Right cardiac atrium (tissue), 5 donors: Measurements from ENCODE around the gene SCFD2. TPM values are rescaled to one million over a fixed set of nuclear protein-coding genes. Genes with fewer than 3 reads are reported as not detected.
"Not testable (repeated sequence)": the region's sequence is repeated elsewhere in the genome, so short reads cannot be mapped to it uniquely, and the experiment has no call there.

ENCODE experiments used
- ATAC-seq, 2 donors: fragments of 200-7000 bp; cut with Tn5 transposase; one replicate each; pipeline versions ENCODE4 v1.8.0 to v1.9.1; 2020; ENCODE audit warnings: moderate library complexity in 2 of 2, mild to moderate bottlenecking in 1 of 2
- DNase-seq, 3 donors: peaks; one replicate each; pipeline ENCODE4 v3.0.0-alpha.2; 2020
- H3K27ac ChIP-seq: one replicate; pipeline ENCODE4 v1.5.1; 2013; ENCODE audit warnings: mild to moderate bottlenecking, low read length, control low read depth, moderate library complexity
- H3K27me3 ChIP-seq: one replicate; pipeline ENCODE4 v1.6.1; 2013; ENCODE audit not compliant: control insufficient read depth, insufficient read depth
- H3K4me1 ChIP-seq: one replicate; pipeline ENCODE4 v1.6.1; 2013; ENCODE audit warnings: low read length; ENCODE audit not compliant: control insufficient read depth, insufficient read depth
- H3K4me3 ChIP-seq: one replicate; pipeline ENCODE4 v1.5.1; 2013; ENCODE audit warnings: low read length, control low read depth
- H3K9me3 ChIP-seq: one replicate; pipeline ENCODE4 v1.6.1; 2013; ENCODE audit warnings: low read length; ENCODE audit not compliant: control insufficient read depth
- WGBS: extraction: QIAGEN DNeasy Blood & Tissue Kit; methylation state at CpG from one replicate; pipeline ENCODE4 v1.1.7; 2013; 5-methylcytosine and 5-hydroxymethylcytosine counted together
- intact Hi-C, 4 donors: fragments of 100-400 bp; cut with DNase I; formaldehyde crosslinking; loops; one replicate each; pipeline versions ENCODE4 v1.11.0 to v1.14.0; 2022 to 2023
- polyA plus RNA-seq: library from polyadenylated mRNA; stranded (reverse); fragments of 200-250 nt; gene quantifications from one replicate; pipeline ENCODE4 v1.2.3, GENCODE V29; 2013
- total RNA-seq, 4 donors: library from RNA; stranded (reverse); fragmentation: NEBNext Ultra II Directional; extraction: Animal tissue kit (Norgen Biotek cat#: 25700); gene quantifications; one replicate each; pipeline ENCODE4 v1.2.1, GENCODE V29; 2021
- donor health status: healthy with polysubstance abuse.
- donor health status: DM: no; HTN: yes; CAD: no.
- donor health status: DM: no; HTN: no; CAD: no.
- donor health status: DM: no; HTN: yes; CAD: no; lungs with severe emphysema.
- donor health status: DM: yes; HTN: yes; CAD: no.

Gene SCFD2
- total and polyA plus RNA-seq, 5 donors = 4.5 to 11.1 (median 10.1) TPM

- no peaks in the 10 kb centered on the region for H3K9me3 ChIP-seq
- H3K27me3 ChIP-seq = no peaks in the 10 kb centered on the region
- peak overlapping the region; percentile 69 for H3K4me3 ChIP-seq
- no peak overlapping the region for H3K27ac ChIP-seq
- no peaks in the 10 kb centered on the region for H3K4me1 ChIP-seq
- DNase-seq (no peak), ATAC-seq (no peak)
- intact Hi-C loops = no loop called here
- WGBS = 14% methylated on average over 8 of the region's 8 CpGs
These were observed 448 bp upstream of the SCFD2 start for GRCh38 chr4:53366301-53366716.

- intact Hi-C loops = no loop called here
- ATAC-seq = peak; percentile 9 to 24
- Histone ChIP-seq H3K4me1 (peaks cover 1% of the 10 kb centered on the region), H3K27me3 (no peaks in the 10 kb centered on the region), H3K27ac (no peak overlapping the region), H3K4me3 (peak overlapping the region; percentile 69), H3K9me3 (no peaks in the 10 kb centered on the region)
- no peak for DNase-seq
- under 1% methylated on average over 8 of the region's 8 CpGs for WGBS
These were observed 758 bp downstream of the SCFD2 start for GRCh38 chr4:53365121-53365485.

- ATAC-seq (no peak), DNase-seq (no peak)
- intact Hi-C loops = no loop called here
- no peaks in the 10 kb centered on the region for H3K9me3 ChIP-seq
- H3K27ac ChIP-seq = no peak overlapping the region
- 43% methylated on average over 3 of the region's 3 CpGs for WGBS
- peaks cover 1% of the 10 kb centered on the region for H3K4me1 ChIP-seq
- peak overlapping the region; percentile 69 for H3K4me3 ChIP-seq
- H3K27me3 ChIP-seq = no peaks in the 10 kb centered on the region
These were observed 1.2 kb downstream of the SCFD2 start for GRCh38 chr4:53364624-53365023.

- Histone ChIP-seq H3K27ac (no peak overlapping the region), H3K4me1 (peaks cover 1% of the 10 kb centered on the region), H3K9me3 (no peaks in the 10 kb centered on the region), H3K27me3 (no peaks in the 10 kb centered on the region), H3K4me3 (no peak overlapping the region)
- ATAC-seq (no peak), DNase-seq (no peak)
- 92% methylated on average over 1 of the region's 1 CpG for WGBS
- intact Hi-C loops = no loop called here
These were observed 3.8 kb downstream of the SCFD2 start for GRCh38 chr4:53362093-53362492.

GRCh38 chr4:53361451-53361850 lies 4.4 kb downstream of the SCFD2 start:
- H3K27me3 ChIP-seq = no peaks in the 10 kb centered on the region
- peaks cover 1% of the 10 kb centered on the region for H3K4me1 ChIP-seq
- H3K9me3 ChIP-seq = no peaks in the 10 kb centered on the region
- 78% methylated on average over 3 of the region's 3 CpGs for WGBS
- DNase-seq (no peak), ATAC-seq (no peak)
- intact Hi-C loops = no loop called here
- H3K27ac ChIP-seq = no peak overlapping the region
- no peak overlapping the region for H3K4me3 ChIP-seq

- DNase-seq = no peak
- Histone ChIP-seq H3K27ac (no peak overlapping the region), H3K9me3 (no peaks in the 10 kb centered on the region), H3K4me3 (no peak overlapping the region), H3K4me1 (peaks cover 1% of the 10 kb centered on the region), H3K27me3 (no peaks in the 10 kb centered on the region)
- intact Hi-C loops = no loop called here
- no peak for ATAC-seq
These were observed 9.8 kb downstream of the SCFD2 start for GRCh38 chr4:53355930-53356521.

GRCh38 chr4:53354012-53354722 lies 11.7 kb downstream of the SCFD2 start:
- H3K9me3 ChIP-seq = no peaks in the 10 kb centered on the region
- intact Hi-C loops = no loop called here
- no peak for ATAC-seq

GRCh38 chr4:53349091-53349491 lies 16.8 kb downstream of the SCFD2 start:
- peaks cover 3% of the 10 kb centered on the region for H3K4me1 ChIP-seq
- intact Hi-C loops = no loop called here
- ATAC-seq (no peak), DNase-seq (no peak)
- H3K27me3 ChIP-seq = no peaks in the 10 kb centered on the region
- no peaks in the 10 kb centered on the region for H3K9me3 ChIP-seq
- no peak overlapping the region for H3K4me3 ChIP-seq
- H3K27ac ChIP-seq = no peak overlapping the region
- 77% methylated on average over 4 of the region's 4 CpGs for WGBS

More at GRCh38 chr4:53354012-53354722, 11.7 kb downstream of the SCFD2 start:
- Histone ChIP-seq H3K4me1 (no peaks in the 10 kb centered on the region), H3K27ac (no peak overlapping the region), H3K4me3 (no peak overlapping the region), H3K27me3 (no peaks in the 10 kb centered on the region)
- 97% methylated on average over 32 of the region's 32 CpGs for WGBS
- peak in 2 of 3 donors; percentile 46 to 55 for DNase-seq

- no peak for ATAC-seq
- Histone ChIP-seq H3K9me3 (no peaks in the 10 kb centered on the region), H3K4me1 (peaks cover 3% of the 10 kb centered on the region), H3K27ac (no peak overlapping the region), H3K27me3 (no peaks in the 10 kb centered on the region), H3K4me3 (no peak overlapping the region)
- DNase-seq = no peak
- WGBS = 86% methylated on average over 1 of the region's 1 CpG
- intact Hi-C loops = no loop called here
These were observed 17.8 kb downstream of the SCFD2 start for GRCh38 chr4:53348046-53348445.

GRCh38 chr4:53346920-53347852 lies 18.7 kb downstream of the SCFD2 start:
- ATAC-seq (peak; percentile 42 to 72), DNase-seq (no peak)
- H3K4me3 ChIP-seq = no peak overlapping the region
- no peaks in the 10 kb centered on the region for H3K27me3 ChIP-seq
- peaks cover 3% of the 10 kb centered on the region for H3K4me1 ChIP-seq
- 41% methylated on average over 5 of the region's 5 CpGs for WGBS
- H3K9me3 ChIP-seq = no peaks in the 10 kb centered on the region
- intact Hi-C loops = no loop called here
- no peak overlapping the region for H3K27ac ChIP-seq

GRCh38 chr4:53346392-53346791 lies 19.5 kb downstream of the SCFD2 start:
- H3K4me3 ChIP-seq, H3K27ac ChIP-seq, intact Hi-C loops, DNase-seq, ATAC-seq, H3K9me3 ChIP-seq, H3K27me3 ChIP-seq, H3K4me1 ChIP-seq: not testable (repeated sequence)
- 98% methylated on average over 2 of the region's 2 CpGs for WGBS
